Measurements from ENCODE around the gene ASCL5.

DNA sequence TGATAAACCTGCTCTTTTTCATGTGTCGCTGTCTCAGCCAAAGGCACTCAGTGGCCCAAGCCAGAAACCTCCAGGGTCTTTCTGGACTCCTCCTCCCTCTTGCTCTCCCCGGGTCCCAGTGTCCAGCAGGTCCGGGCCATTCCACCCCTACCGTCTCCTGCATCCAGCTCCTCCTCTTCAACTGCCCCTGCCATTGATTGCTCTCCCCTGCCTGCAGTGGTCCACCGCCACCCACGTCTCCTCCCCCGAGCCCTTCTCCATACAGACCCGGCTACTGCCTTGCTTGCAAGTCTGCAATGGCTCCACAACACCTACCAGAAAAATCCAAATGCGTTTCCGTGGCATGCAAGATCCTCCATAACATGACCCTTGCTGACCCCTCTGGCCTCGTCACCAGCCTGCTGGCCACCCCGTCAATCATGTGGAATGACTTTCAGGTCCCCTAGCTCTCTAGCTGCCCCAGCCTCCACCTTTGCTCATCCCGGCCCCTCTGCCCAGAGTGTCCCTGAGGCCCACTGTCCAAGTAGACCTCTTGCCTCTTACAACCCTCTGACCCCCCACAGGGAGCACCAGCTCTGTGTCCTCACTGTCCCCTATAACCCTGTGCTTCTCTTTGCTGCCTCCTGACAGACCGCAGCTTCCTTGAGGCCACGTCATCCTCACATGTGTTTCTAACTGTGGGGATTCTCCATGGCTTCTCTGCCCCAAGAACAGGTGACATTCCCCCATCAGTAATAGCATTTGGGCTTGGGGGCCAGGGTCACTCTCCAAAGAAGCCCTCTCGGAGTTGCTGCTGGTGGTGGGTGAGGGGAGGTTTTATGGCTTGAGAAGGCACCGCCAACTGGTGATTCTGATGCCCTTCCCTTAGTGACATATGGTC is 29.8 kb downstream of the ASCL5 start:
- TF ChIP-seq, protein P1, sequence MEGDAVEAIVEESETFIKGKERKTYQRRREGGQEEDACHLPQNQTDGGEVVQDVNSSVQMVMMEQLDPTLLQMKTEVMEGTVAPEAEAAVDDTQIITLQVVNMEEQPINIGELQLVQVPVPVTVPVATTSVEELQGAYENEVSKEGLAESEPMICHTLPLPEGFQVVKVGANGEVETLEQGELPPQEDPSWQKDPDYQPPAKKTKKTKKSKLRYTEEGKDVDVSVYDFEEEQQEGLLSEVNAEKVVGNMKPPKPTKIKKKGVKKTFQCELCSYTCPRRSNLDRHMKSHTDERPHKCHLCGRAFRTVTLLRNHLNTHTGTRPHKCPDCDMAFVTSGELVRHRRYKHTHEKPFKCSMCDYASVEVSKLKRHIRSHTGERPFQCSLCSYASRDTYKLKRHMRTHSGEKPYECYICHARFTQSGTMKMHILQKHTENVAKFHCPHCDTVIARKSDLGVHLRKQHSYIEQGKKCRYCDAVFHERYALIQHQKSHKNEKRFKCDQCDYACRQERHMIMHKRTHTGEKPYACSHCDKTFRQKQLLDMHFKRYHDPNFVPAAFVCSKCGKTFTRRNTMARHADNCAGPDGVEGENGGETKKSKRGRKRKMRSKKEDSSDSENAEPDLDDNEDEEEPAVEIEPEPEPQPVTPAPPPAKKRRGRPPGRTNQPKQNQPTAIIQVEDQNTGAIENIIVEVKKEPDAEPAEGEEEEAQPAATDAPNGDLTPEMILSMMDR (conservative IDR thresholded peaks at IDR 0.05; ENCODE audit: low read length): no peak
- TF ChIP-seq EZH2phosphoT487 (IDR thresholded peaks at IDR 0.05; ENCODE audit: borderline replicate concordance): no peak

All from Loucy (cell line).